ENCODE data around the gene TBL3.

The TBL3 gene

GRCh38 chr16:1993731-1994131 lies 21.9 kb downstream of the TBL3 start:
- peaks cover 47% of the 10 kb centered on the region for H3K27me3 Mint-ChIP-seq (ENCODE audit: low read depth)
- H3K4me1 Mint-ChIP-seq, result peaks cover 5% of the 10 kb centered on the region
- peaks cover 16% of the 10 kb centered on the region for H3K36me3 Mint-ChIP-seq (ENCODE audit: low read depth)
- peak overlapping the region in 2 of 3 experiments; percentile 35 to 54 for H3K27ac Mint-ChIP-seq
- H3K9me3 Mint-ChIP-seq, result no peaks in the 10 kb centered on the region
- peak overlapping the region; percentile 33 to 68 (median 52) for H3K4me3 Mint-ChIP-seq
- TF ChIP-seq, protein P1, sequence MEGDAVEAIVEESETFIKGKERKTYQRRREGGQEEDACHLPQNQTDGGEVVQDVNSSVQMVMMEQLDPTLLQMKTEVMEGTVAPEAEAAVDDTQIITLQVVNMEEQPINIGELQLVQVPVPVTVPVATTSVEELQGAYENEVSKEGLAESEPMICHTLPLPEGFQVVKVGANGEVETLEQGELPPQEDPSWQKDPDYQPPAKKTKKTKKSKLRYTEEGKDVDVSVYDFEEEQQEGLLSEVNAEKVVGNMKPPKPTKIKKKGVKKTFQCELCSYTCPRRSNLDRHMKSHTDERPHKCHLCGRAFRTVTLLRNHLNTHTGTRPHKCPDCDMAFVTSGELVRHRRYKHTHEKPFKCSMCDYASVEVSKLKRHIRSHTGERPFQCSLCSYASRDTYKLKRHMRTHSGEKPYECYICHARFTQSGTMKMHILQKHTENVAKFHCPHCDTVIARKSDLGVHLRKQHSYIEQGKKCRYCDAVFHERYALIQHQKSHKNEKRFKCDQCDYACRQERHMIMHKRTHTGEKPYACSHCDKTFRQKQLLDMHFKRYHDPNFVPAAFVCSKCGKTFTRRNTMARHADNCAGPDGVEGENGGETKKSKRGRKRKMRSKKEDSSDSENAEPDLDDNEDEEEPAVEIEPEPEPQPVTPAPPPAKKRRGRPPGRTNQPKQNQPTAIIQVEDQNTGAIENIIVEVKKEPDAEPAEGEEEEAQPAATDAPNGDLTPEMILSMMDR (IDR thresholded peaks at IDR 0.05; ENCODE audit: unreplicated experiment in 3 of 3), result no peak

GRCh38 chr16:1997494-1998359 lies 25.9 kb downstream of the TBL3 start:
- Mint-ChIP-seq H3K36me3 (ENCODE audit: low read depth) (peaks cover 23% of the 10 kb centered on the region), H3K27me3 (ENCODE audit: low read depth) (peaks cover 19% of the 10 kb centered on the region), H3K4me3 (no peak overlapping the region), H3K9me3 (no peaks in the 10 kb centered on the region), H3K27ac (no peak overlapping the region), H3K4me1 (no peaks in the 10 kb centered on the region)
- TF ChIP-seq, protein P1 (IDR thresholded peaks at IDR 0.05; ENCODE audit: unreplicated experiment in 3 of 3), result no peak

DNA sequence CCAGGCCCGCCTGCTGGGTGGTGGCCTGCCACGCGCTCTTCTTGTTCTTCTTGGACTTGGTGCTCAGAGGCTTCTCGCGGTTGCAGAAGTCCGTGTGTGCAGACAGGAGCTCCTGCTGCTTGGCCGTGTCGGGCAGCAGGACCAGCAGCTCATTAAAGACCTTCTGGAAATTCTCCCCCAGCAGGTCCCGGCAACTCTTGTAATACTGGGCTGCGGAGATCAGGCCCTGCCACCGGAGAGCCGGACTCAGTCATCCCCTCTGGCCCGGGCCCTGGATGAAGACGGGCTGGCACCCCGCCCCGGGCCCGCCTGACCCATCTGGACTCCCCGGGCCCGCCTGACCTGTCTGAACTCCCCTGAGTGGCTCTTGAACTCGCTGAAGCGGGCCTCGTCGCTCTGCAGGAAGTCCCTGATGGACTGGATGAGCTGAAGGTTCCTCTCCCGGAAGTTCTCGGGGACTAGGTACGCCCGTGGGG lies 26.5 kb downstream of the TBL3 start:
- Mint-ChIP-seq H3K27ac (no peak overlapping the region), H3K9me3 (no peaks in the 10 kb centered on the region), H3K27me3 (ENCODE audit: low read depth) (peaks cover 13% of the 10 kb centered on the region), H3K4me3 (no peak overlapping the region), H3K4me1 (no peaks in the 10 kb centered on the region), H3K36me3 (ENCODE audit: low read depth) (peaks cover 23% of the 10 kb centered on the region)
- TF ChIP-seq, protein P1 (IDR thresholded peaks at IDR 0.05; ENCODE audit: unreplicated experiment in 3 of 3), result no peak

DNA sequence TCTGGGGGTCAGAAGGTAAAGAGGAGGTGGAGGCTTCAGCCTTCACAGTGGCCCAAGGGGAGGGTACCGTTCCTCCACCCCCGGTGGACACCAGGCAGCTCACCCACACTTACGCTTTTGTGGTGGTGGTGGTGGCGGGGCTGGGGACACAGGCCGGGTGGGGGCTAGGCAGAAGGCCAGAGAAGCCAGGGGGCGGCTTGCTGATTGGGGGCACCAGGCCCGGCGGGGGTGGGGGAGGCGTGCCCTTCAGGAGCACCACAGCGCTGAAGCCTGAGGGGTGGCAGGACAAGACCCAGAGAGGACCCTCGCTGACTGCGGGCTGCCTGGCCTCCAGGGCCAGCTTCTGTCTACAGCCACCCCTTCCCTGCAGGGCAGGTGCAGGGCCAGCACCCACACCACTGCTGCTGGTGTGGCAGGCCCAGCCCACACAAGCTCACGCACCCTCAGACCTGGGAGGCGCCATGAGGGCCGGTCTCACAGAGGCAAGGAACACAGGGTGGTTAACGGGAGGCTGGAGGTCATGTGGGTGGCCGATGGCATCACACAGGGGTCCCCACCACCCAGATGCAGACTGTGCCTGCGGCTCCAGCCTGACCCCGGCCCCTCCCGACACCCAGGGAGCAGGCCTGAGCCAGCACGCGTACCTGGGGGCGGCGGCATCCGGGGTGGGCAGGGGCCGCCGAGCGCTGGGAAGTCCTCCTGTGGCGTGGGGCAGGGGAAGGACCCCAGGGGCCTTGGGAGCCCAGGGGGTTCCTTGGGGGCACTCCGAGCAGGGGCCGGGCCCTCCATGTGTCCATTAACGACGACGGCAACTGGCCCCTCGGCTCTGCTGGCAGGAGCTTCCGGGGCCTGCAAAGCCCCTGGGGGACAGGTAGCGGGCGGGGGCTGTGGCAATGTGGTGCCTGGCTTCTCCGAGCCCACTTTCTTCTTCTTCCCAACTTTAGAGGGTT lies 27.3 kb downstream of the TBL3 start:
- H3K27me3 Mint-ChIP-seq (ENCODE audit: low read depth), result peaks cover 6% of the 10 kb centered on the region
- no peak overlapping the region for H3K4me3 Mint-ChIP-seq
- no peaks in the 10 kb centered on the region for H3K9me3 Mint-ChIP-seq
- peaks cover 23% of the 10 kb centered on the region for H3K36me3 Mint-ChIP-seq (ENCODE audit: low read depth)
- peaks cover 3% of the 10 kb centered on the region for H3K4me1 Mint-ChIP-seq
- TF ChIP-seq, protein P1 (IDR thresholded peaks at IDR 0.05; ENCODE audit: unreplicated experiment in 3 of 3), result no peak
- no peak overlapping the region for H3K27ac Mint-ChIP-seq

- peaks cover 9% of the 10 kb centered on the region for H3K4me1 Mint-ChIP-seq
- H3K4me3 Mint-ChIP-seq, result no peak overlapping the region
- no peaks in the 10 kb centered on the region for H3K9me3 Mint-ChIP-seq
- peaks cover 4% of the 10 kb centered on the region for H3K27me3 Mint-ChIP-seq (ENCODE audit: low read depth)
- no peak overlapping the region for H3K27ac Mint-ChIP-seq
- peaks cover 23% of the 10 kb centered on the region for H3K36me3 Mint-ChIP-seq (ENCODE audit: low read depth)
- TF ChIP-seq, protein P1 (IDR thresholded peaks at IDR 0.05; ENCODE audit: unreplicated experiment in 3 of 3), result no peak
Measured at GRCh38 chr16:1999866-2000514, 28.1 kb downstream of the TBL3 start.
